H1 (cell line): ENCODE measurements around the gene SERINC5. TPM values are rescaled to one million over a fixed set of nuclear protein-coding genes. Genes with fewer than 3 reads are reported as not detected.

Experiments used
- CTCF ChIA-PET: fragments of 300-600 bp; sonication (Branson Sonifier 250); formaldehyde crosslinking; loops from one replicate; lab custom pipeline; 2021; ENCODE audit not compliant: partially characterized antibody; lab: Charles Lee
- POLR2A ChIA-PET: fragments of 300-600 bp; sonication (Branson Sonifier 250); formaldehyde crosslinking; loops from one replicate; lab custom pipeline; 2021; ENCODE audit warnings: inconsistent platforms; ENCODE audit not compliant: partially characterized antibody; lab: Charles Lee
- DNase-seq, 2 experiments: peaks; one replicate each; pipeline versions ENCODE4 v3.0.0 to v3.0.0-alpha.2; 2010 to 2022; ENCODE audit warnings: low spot score in 2 of 2, low read depth in 1 of 2, mixed read lengths in 1 of 2
- FAIRE-seq: peaks from 2 replicates; lab custom pipeline; 2011; peaks lifted over from hg19 to GRCh38; lab: Jason Lieb, UNC
- H2AFZ ChIP-seq: 2 replicates; pipeline ENCODE4 v1.8.1; 2012; ENCODE audit warnings: low read length, inconsistent platforms
- H2AK5ac ChIP-seq: 2 replicates; pipeline ENCODE4 v1.6.1; 2013; ENCODE audit warnings: low read depth, low read length
- H2BK120ac ChIP-seq: replicated peaks from 2 replicates; pipeline ENCODE3; 2013; ENCODE audit warnings: low read depth, low read length, inconsistent platforms
- H2BK12ac ChIP-seq: 2 replicates; pipeline ENCODE4 v1.6.1; 2013; ENCODE audit warnings: low read depth, low read length
- H2BK15ac ChIP-seq: 2 replicates; pipeline ENCODE4 v1.6.1; 2013; ENCODE audit warnings: low read length
- H2BK20ac ChIP-seq: 2 replicates; pipeline ENCODE4 v1.6.1; 2013; ENCODE audit warnings: low read length
- H2BK5ac ChIP-seq: 2 replicates; pipeline ENCODE4 v1.6.1; 2013; ENCODE audit warnings: low read depth, low read length
- H3K14ac ChIP-seq: 2 replicates; pipeline ENCODE4 v1.6.1; 2013; ENCODE audit warnings: inconsistent platforms; ENCODE audit not compliant: insufficient read length
- H3K18ac ChIP-seq: 2 replicates; pipeline ENCODE4 v1.6.1; 2013; ENCODE audit warnings: low read length; ENCODE audit errors: extremely low read depth
- H3K23ac ChIP-seq: 2 replicates; pipeline ENCODE4 v1.6.1; 2013; ENCODE audit warnings: inconsistent platforms; ENCODE audit not compliant: insufficient read length
- H3K23me2 ChIP-seq: 2 replicates; pipeline ENCODE4 v1.6.1; 2013; ENCODE audit warnings: low read depth, low read length
- H3K27ac ChIP-seq: 2 replicates; pipeline ENCODE4 v1.6.1; 2011; ENCODE audit warnings: low read depth, low read length, inconsistent platforms
- H3K27me3 ChIP-seq, 4 experiments: replicated peaks in 1 of 4; 1 replicate in 1 of 4; 2 replicates in 3 of 4; pipeline versions ENCODE4 v1.6.1 to v1.8.1; 2011 to 2013; ENCODE audit warnings: low read length in 3 of 4, mild to moderate bottlenecking in 3 of 4, inconsistent platforms in 2 of 4, mixed read lengths in 2 of 4, moderate library complexity in 1 of 4; ENCODE audit not compliant: control insufficient read depth in 3 of 4, insufficient read depth in 3 of 4; ENCODE audit errors: extremely low read depth in 1 of 4
- H3K36me3 ChIP-seq, 4 experiments: 2 replicates each; pipeline versions ENCODE4 v1.6.1 to v1.8.1; 2011 to 2013; ENCODE audit warnings: mild to moderate bottlenecking in 4 of 4, low read length in 3 of 4, moderate library complexity in 2 of 4, control low read depth in 1 of 4, inconsistent platforms in 1 of 4; ENCODE audit not compliant: insufficient read depth in 4 of 4, control insufficient read depth in 2 of 4
- H3K4ac ChIP-seq: replicated peaks from 2 replicates; pipeline ENCODE3; 2013; ENCODE audit warnings: low read length, low read depth, mixed read lengths, inconsistent platforms; ENCODE audit not compliant: insufficient read length
- H3K4me1 ChIP-seq, 4 experiments: replicated peaks in 1 of 4; 1 replicate in 1 of 4; 2 replicates in 3 of 4; pipeline versions ENCODE4 v1.6.1 to v1.8.1; 2011 to 2013; ENCODE audit warnings: low read length in 3 of 4, inconsistent platforms in 2 of 4, mixed read lengths in 1 of 4; ENCODE audit not compliant: insufficient read depth in 4 of 4, control insufficient read depth in 3 of 4
- H3K4me2 ChIP-seq, 2 experiments: 2 replicates each; pipeline versions ENCODE4 v1.6.1 to v1.8.1; 2011 to 2013; ENCODE audit warnings: low read depth in 2 of 2, low read length in 2 of 2, control low read depth in 1 of 2, inconsistent platforms in 1 of 2, mild to moderate bottlenecking in 1 of 2; ENCODE audit not compliant: insufficient read depth in 1 of 2
- H3K4me3 ChIP-seq, 4 experiments: fragments of 200-600, 300-600 bp in 1 of 4; sonication (generic), shearing (Covaris generic), sonication (Bioruptor Twin) in 1 of 4; 2 replicates each; pipeline versions ENCODE4 v1.5.1 to v1.8.1; 2011 to 2016; ENCODE audit warnings: low read length in 4 of 4, low read depth in 3 of 4, control low read depth in 2 of 4, inconsistent platforms in 2 of 4, mild to moderate bottlenecking in 2 of 4, mixed read lengths in 1 of 4, moderate library complexity in 1 of 4; ENCODE audit not compliant: insufficient read depth in 2 of 4; ENCODE audit errors: extremely low read depth in 1 of 4
- H3K56ac ChIP-seq: replicated peaks from 2 replicates; pipeline ENCODE3; 2013; ENCODE audit warnings: low read depth, mild to moderate bottlenecking, mixed read lengths, low read length, inconsistent platforms; ENCODE audit not compliant: insufficient read length
- H3K79me1 ChIP-seq: 2 replicates; pipeline ENCODE4 v1.6.1; 2013; ENCODE audit warnings: low read depth, low read length, control low read depth
- H3K79me2 ChIP-seq, 2 experiments: 2 replicates each; pipeline versions ENCODE4 v1.6.1 to v1.8.1; 2012 to 2013; ENCODE audit warnings: low read length in 2 of 2, mild to moderate bottlenecking in 2 of 2, inconsistent platforms in 1 of 2; ENCODE audit not compliant: insufficient read depth in 2 of 2, control insufficient read depth in 1 of 2
- H3K9ac ChIP-seq, 4 experiments: replicated peaks in 1 of 4; 1 replicate in 1 of 4; 2 replicates in 3 of 4; pipeline versions ENCODE4 v1.6.1 to v1.8.1; 2011 to 2013; ENCODE audit warnings: low read depth in 3 of 4, low read length in 3 of 4, control low read depth in 2 of 4, mild to moderate bottlenecking in 2 of 4, moderate library complexity in 2 of 4, inconsistent platforms in 1 of 4; ENCODE audit errors: extremely low read depth in 1 of 4
- H3K9me3 ChIP-seq, 2 experiments: 2 replicates each; pipeline versions ENCODE4 v1.6.1 to v1.8.1; 2012 to 2013; ENCODE audit warnings: mild to moderate bottlenecking in 2 of 2, moderate library complexity in 2 of 2, control low read depth in 1 of 2, inconsistent platforms in 1 of 2, low read depth in 1 of 2, low read length in 1 of 2, mixed read lengths in 1 of 2; ENCODE audit not compliant: insufficient read depth in 2 of 2
- H4K20me1 ChIP-seq, 2 experiments: replicated peaks in 1 of 2; 2 replicates each; pipeline versions ENCODE3 to v1.8.1; 2011 to 2013; ENCODE audit warnings: inconsistent platforms in 2 of 2, low read length in 2 of 2, mild to moderate bottlenecking in 1 of 2; ENCODE audit not compliant: insufficient read depth in 2 of 2, control insufficient read depth in 1 of 2
- H4K5ac ChIP-seq: 2 replicates; pipeline ENCODE4 v1.6.1; 2013; ENCODE audit warnings: low read length, low read depth, mixed read lengths, inconsistent platforms; ENCODE audit not compliant: insufficient read length
- H4K8ac ChIP-seq: 2 replicates; pipeline ENCODE4 v1.8.0; 2013; ENCODE audit warnings: mild to moderate bottlenecking, moderate library complexity, low read length, inconsistent platforms; ENCODE audit not compliant: insufficient read depth; ENCODE audit errors: extremely low read depth
- H4K91ac ChIP-seq: replicated peaks from 2 replicates; pipeline ENCODE3; 2013; ENCODE audit warnings: low read length, mixed read lengths, inconsistent platforms; ENCODE audit not compliant: insufficient read length
- KDM5A ChIP-seq: fragments of 200-600 bp; IDR thresholded peaks from 2 replicates; pipeline ENCODE4 v1.7.1; 2012; ENCODE audit warnings: mild to moderate bottlenecking, low read length, inconsistent platforms, mixed read lengths
- RAD21 ChIP-seq, 2 experiments: IDR thresholded peaks in 1 of 2; conservative IDR thresholded peaks in 1 of 2; 2 replicates each; pipeline ENCODE4 v1.6.1; 2011; ENCODE audit warnings: low read depth in 2 of 2, low read length in 2 of 2, improper control_type of control experiment in 1 of 2, inconsistent platforms in 1 of 2, mild to moderate bottlenecking in 1 of 2, moderate library complexity in 1 of 2
- RBBP5 ChIP-seq: IDR thresholded peaks from 2 replicates; pipeline ENCODE4 v1.7.1; 2012; ENCODE audit warnings: low read depth, mild to moderate bottlenecking, inconsistent platforms, low read length, moderate library complexity, borderline replicate concordance
- WGBS, 2 experiments: shearing (Covaris generic) in 1 of 2; methylation state at CpG; one replicate each; pipeline versions ENCODE4 v1.1.6 to v1.1.7; 2013 to 2015; ENCODE audit warnings: low lambda C conversion rate in 2 of 2, mixed read lengths in 2 of 2, inconsistent platforms in 1 of 2, low coverage in 1 of 2, missing lambda C conversion rate in 1 of 2; ENCODE audit not compliant: insufficient replicate concordance in 2 of 2, insufficient coverage in 1 of 2, insufficient read length in 1 of 2; ENCODE audit errors: extremely low coverage in 1 of 2, missing lambda C conversion rate in 1 of 2; 5-methylcytosine and 5-hydroxymethylcytosine counted together
- polyA plus RNA-seq, 7 experiments: library from polyadenylated mRNA; depleted of rRNA in 3 of 7; stranded (reverse) in 5 of 7; unstranded in 2 of 7; fragments of >200 nt in 5 of 7; fragments of 200-250 nt in 2 of 7; gene quantifications; 1 replicate in 5 of 7; 2 replicates in 1 of 7; 4 replicates in 1 of 7; pipeline versions ENCODE4 v1.2.1 to v1.2.3, GENCODE V29; 2011 to 2013; ENCODE audit warnings: missing spikeins in 2 of 7, mixed read lengths in 2 of 7
- total RNA-seq: library from RNA; stranded (reverse); fragmentation: NEBNext Ultra II Directional; extraction: Animal tissue kit (Norgen Biotek cat#: 25700); gene quantifications from 2 replicates; pipeline ENCODE4 v1.2.1, GENCODE V29; 2021
- TF ChIP-seq, protein P1 (sequence below): IDR thresholded peaks from 2 replicates; pipeline ENCODE4 v1.6.1; 2012; ENCODE audit warnings: inconsistent platforms
- TF ChIP-seq, protein P2 (sequence below), 3 experiments: IDR thresholded peaks; 1 replicate in 2 of 3; 2 replicates in 1 of 3; pipeline versions ENCODE4 v1.5.1 to v1.6.1; 2011; ENCODE audit warnings: low read length in 3 of 3, mild to moderate bottlenecking in 3 of 3, inconsistent platforms in 2 of 3, low read depth in 1 of 3, moderate library complexity in 1 of 3; ENCODE audit not compliant: insufficient read depth in 1 of 3; ENCODE audit errors: control extremely low read depth in 1 of 3
- TF ChIP-seq, protein P3 (sequence below): IDR thresholded peaks from 2 replicates; pipeline ENCODE4 v1.6.1; 2012; ENCODE audit warnings: low read length, inconsistent platforms

The SERINC5 gene
- total and polyA plus RNA-seq, 2 of the 8 experiments (the other 6 are each of a cell fraction or from before 2014, with no cell fraction given), result 32.2 to 149 TPM

- DNase-seq, result no peak
Observed at GRCh38 chr5:80266566-80266965, 10.7 kb upstream of the SERINC5 start.

More at GRCh38 chr5:80266566-80266965, 10.7 kb upstream of the SERINC5 start:
- Histone ChIP-seq H3K36me3 (no peaks in the 10 kb centered on the region), H3K56ac (no peak overlapping the region), H2AFZ (no peak overlapping the region), H3K79me1 (no peaks in the 10 kb centered on the region), H3K27me3 (no peaks in the 10 kb centered on the region), H4K91ac (no peak overlapping the region), H2BK12ac (no peak overlapping the region), H3K23me2 (no peaks in the 10 kb centered on the region), H3K4me1 (0 out of 7 replicates have a peak, but pooled peaks cover 0 to 4% (median 0%) of the 10 kb centered on the region in 4 experiments), H3K4ac (no peak overlapping the region), H2BK5ac (no peak overlapping the region; the same call in 1 of the 2 replicates), H2BK120ac (no peak overlapping the region), H3K27ac (no peak overlapping the region), H3K79me2 (no peaks in the 10 kb centered on the region), H3K9me3 (no peaks in the 10 kb centered on the region), H4K8ac (no peak overlapping the region), H3K23ac (no peak overlapping the region), H4K5ac (no peak overlapping the region), H2BK20ac (no peak overlapping the region), H3K14ac (no peak overlapping the region), H3K18ac (no peak overlapping the region), H3K4me2 (no peak overlapping the region), H2AK5ac (no peak overlapping the region), H2BK15ac (no peak overlapping the region), H3K9ac (no peak overlapping the region), H4K20me1 (no peaks in the 10 kb centered on the region), H3K4me3 (no peak overlapping the region)
- TF ChIP-seq KDM5A (no peak), RAD21 (IDR thresholded peaks at IDR 0.05 in 1 of 2, conservative IDR thresholded peaks at IDR 0.05 in 1 of 2; ENCODE audit: low read depth in 2 of 2, low read length in 2 of 2) (peak; percentile 24 to 50; a peak in 3 of 4 replicates), RBBP5 (no peak)
- TF ChIP-seq, protein P1, sequence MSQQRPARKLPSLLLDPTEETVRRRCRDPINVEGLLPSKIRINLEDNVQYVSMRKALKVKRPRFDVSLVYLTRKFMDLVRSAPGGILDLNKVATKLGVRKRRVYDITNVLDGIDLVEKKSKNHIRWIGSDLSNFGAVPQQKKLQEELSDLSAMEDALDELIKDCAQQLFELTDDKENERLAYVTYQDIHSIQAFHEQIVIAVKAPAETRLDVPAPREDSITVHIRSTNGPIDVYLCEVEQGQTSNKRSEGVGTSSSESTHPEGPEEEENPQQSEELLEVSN, result no peak
- TF ChIP-seq, protein P2, sequence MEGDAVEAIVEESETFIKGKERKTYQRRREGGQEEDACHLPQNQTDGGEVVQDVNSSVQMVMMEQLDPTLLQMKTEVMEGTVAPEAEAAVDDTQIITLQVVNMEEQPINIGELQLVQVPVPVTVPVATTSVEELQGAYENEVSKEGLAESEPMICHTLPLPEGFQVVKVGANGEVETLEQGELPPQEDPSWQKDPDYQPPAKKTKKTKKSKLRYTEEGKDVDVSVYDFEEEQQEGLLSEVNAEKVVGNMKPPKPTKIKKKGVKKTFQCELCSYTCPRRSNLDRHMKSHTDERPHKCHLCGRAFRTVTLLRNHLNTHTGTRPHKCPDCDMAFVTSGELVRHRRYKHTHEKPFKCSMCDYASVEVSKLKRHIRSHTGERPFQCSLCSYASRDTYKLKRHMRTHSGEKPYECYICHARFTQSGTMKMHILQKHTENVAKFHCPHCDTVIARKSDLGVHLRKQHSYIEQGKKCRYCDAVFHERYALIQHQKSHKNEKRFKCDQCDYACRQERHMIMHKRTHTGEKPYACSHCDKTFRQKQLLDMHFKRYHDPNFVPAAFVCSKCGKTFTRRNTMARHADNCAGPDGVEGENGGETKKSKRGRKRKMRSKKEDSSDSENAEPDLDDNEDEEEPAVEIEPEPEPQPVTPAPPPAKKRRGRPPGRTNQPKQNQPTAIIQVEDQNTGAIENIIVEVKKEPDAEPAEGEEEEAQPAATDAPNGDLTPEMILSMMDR (IDR thresholded peaks at IDR 0.05; ENCODE audit: control extremely low read depth in 1 of 3, insufficient read depth in 1 of 3, low read depth in 1 of 3, low read length in 3 of 3), result peak in 1 of 3 experiments; percentile 12; a peak in 1 of 4 replicates
- TF ChIP-seq, protein P3, sequence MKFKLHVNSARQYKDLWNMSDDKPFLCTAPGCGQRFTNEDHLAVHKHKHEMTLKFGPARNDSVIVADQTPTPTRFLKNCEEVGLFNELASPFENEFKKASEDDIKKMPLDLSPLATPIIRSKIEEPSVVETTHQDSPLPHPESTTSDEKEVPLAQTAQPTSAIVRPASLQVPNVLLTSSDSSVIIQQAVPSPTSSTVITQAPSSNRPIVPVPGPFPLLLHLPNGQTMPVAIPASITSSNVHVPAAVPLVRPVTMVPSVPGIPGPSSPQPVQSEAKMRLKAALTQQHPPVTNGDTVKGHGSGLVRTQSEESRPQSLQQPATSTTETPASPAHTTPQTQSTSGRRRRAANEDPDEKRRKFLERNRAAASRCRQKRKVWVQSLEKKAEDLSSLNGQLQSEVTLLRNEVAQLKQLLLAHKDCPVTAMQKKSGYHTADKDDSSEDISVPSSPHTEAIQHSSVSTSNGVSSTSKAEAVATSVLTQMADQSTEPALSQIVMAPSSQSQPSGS, result no peak
- FAIRE-seq, result no peak
- CTCF ChIA-PET, result interaction anchor here (0.6 to 1.7 kb wide), 9 partner anchors 8 to 175 kb away, joined by 3 to 7 read pairs (median 4); partner anchors contain the start of gene SERINC5
- WGBS, 2 experiments, result 62% methylated on average over 2 of the region's 2 CpGs; no CpG with 5 or more reads in 1 of the 2 experiments
- POLR2A ChIA-PET, result interaction anchor here (0.6 to 5.2 kb wide), 3 partner anchors 9 to 108 kb away, joined by 3 to 45 read pairs (median 4); partner anchors contain the start of gene SERINC5
